Skin epidermis (tissue), 12 donors: Measurements from ENCODE around the gene ALOX12.

Source experiments
- H3K27ac ChIP-seq, 21 experiments: fragments of 200-600 bp; sonication (generic) in 11 of 21; one replicate each; pipeline ENCODE4 v1.5.0; 2020; ENCODE audit warnings: mild to moderate bottlenecking in 3 of 21, inconsistent platforms in 2 of 21, moderate library complexity in 2 of 21
- H3K4me3 ChIP-seq, 7 experiments: fragments of 200-600 bp; sonication (generic) in 2 of 7; one replicate each; pipeline ENCODE4 v1.5.0; 2020; ENCODE audit warnings: inconsistent platforms in 2 of 7, mild to moderate bottlenecking in 2 of 7, moderate library complexity in 1 of 7

The ALOX12 gene

DNA sequence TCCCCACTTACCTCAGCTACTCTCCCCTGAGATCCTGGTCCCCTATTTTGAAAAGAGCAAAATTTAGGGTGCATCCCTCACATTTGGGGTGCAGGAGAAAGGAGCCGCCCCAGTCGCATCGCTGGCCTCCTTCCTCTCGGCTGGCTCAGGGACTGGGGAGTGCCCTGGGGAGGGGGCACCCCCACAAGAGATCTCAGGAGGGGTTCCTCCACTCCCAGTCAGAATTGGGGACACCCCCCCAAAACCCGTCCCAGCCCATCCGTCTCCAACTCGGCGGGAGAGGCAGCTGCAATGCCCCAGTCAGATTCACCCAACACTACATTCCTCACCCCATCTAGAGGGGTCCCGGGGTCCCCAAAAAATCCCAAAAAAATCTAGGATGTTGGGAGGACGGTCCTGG lies 23.5 kb downstream of the ALOX12 start:
- peak overlapping the region; percentile 40 to 100 (median 93) for H3K27ac ChIP-seq
- peak overlapping the region; percentile 24 to 44 (median 34) for H3K4me3 ChIP-seq

GRCh38 chr17:7019839-7020519 lies 24.1 kb downstream of the ALOX12 start:
- H3K4me3 ChIP-seq = peak overlapping the region; percentile 24 to 44 (median 34)
- H3K27ac ChIP-seq = peak overlapping the region; percentile 40 to 100 (median 93)

DNA sequence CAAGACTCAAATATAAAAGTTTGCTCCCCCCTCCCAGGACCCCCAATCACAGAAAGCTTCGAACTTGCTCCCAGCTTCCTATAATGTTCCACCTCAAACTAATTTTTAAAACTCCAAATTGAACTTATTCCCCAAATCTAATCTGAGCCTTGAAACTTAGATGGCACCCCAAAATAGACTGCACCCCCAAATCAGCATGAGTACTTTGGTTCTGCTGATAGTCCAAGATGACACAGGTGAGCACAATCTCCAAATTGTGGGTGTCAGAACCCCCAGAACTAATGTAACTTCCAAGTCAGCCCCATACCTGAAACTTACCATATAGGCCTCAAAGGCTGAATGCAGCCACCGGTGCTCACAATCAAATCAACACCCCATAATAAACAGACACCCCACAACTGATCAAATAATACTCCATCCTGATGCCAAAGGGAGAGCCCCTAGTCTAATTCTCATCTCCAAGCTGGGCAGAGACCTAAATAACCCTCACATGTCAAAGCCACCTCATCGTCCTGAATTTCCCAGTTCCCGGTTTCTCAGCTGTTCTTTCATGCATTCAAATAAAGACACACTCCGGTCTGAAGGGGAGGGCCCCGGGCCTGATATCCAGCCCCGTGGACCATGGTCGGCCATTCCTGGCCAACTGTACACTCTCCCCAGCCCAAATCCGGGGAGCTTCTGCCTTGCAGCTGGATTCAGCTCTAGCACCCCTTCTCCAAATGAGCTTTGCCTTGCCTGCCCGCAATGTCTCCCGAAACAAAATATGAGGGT lies 25.2 kb downstream of the ALOX12 start:
- H3K4me3 ChIP-seq = peak overlapping the region in 5 of 7 experiments; percentile 16 to 39 (median 28)
- peak overlapping the region in 19 of 21 experiments; percentile 46 to 100 (median 81) for H3K27ac ChIP-seq

DNA sequence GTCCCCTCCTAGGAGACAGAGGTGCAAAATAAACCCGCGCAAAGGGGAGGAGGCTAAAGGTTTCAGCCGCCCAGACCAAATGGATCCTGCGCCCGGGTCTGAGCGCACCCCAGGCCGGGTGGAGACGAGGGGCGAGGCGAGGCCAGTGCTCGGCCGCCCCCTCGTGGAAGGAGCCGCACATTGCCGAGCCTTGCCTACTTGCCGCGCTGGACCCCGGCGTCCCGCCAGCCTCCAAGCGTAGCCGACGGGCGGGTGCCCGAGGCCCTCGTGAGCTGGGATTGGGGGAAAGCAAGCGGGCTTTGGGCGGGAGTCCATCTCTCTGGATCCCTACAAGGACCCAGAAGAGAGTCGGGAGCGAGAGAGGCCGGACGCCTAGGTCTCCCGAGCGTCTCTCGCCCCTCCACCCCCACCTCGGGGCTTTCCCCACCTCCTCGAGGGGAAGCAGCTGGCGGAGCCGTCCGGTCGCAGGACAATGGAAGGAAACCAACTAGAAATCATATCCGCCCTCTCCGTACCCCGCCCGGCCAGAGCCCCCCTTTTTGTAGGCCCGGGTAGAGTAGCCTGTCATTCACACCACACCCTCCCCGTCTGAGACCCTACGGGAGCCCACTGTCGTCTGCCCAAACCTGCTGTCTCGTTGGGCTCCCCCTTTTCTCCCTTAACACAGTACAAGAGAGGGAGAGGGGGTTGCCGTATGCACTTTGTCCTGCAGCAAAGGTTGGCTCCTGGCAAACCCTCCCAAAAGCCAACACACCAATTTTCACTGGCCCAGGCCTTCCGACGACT lies 26.3 kb downstream of the ALOX12 start:
- peak overlapping the region in 20 of 21 experiments; percentile 36 to 98 (median 80) for H3K27ac ChIP-seq

GRCh38 chr17:7022781-7023571 lies 27.1 kb downstream of the ALOX12 start, which contains the start of gene BCL6B:
TSS of gene BCL6B (plus strand) at chr17:7023050. CDS start at chr17:7023672, 622 bp downstream.
- peak within 1 kb of the TSS; percentile 18 to 39 (median 28) for H3K4me3 ChIP-seq
- peak within 1 kb of the TSS in 20 of 21 experiments; percentile 45 to 98 (median 80) for H3K27ac ChIP-seq

More for the DNA sequence above, 26.3 kb downstream of the ALOX12 start:
- peak overlapping the region in 6 of 7 experiments; percentile 16 to 39 (median 24) for H3K4me3 ChIP-seq

- H3K27ac ChIP-seq = peak overlapping the region in 20 of 21 experiments; percentile 45 to 98 (median 80)
- peak overlapping the region; percentile 18 to 39 (median 26) for H3K4me3 ChIP-seq
Observed at GRCh38 chr17:7023576-7024401, 27.9 kb downstream of the ALOX12 start.

DNA sequence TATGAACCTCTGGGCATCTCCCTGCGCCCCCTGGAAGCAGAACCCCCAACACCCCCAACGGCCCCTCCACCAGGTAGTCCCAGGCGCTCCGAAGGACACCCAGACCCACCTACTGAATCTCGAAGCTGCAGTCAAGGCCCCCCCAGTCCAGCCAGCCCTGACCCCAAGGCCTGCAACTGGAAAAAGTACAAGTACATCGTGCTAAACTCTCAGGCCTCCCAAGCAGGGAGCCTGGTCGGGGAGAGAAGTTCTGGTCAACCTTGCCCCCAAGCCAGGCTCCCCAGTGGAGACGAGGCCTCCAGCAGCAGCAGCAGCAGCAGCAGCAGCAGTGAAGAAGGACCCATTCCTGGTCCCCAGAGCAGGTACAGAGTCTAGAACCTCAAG lies 28.5 kb downstream of the ALOX12 start:
- H3K27ac ChIP-seq = peak overlapping the region in 4 of 21 experiments; percentile 3 to 30 (median 20)
- peak overlapping the region in 3 of 7 experiments; percentile 2 to 29 (median 6) for H3K4me3 ChIP-seq

GRCh38 chr17:7025245-7025644 lies 29.4 kb downstream of the ALOX12 start:
- Histone ChIP-seq H3K27ac (no peak overlapping the region), H3K4me3 (no peak overlapping the region)

GRCh38 chr17:7026471-7027115 lies 30.7 kb downstream of the ALOX12 start:
- Histone ChIP-seq H3K27ac (peak overlapping the region in 3 of 21 experiments; percentile 4 to 50 (median 18)), H3K4me3 (no peak overlapping the region)

- H3K27ac ChIP-seq = peak overlapping the region in 3 of 21 experiments; percentile 45 to 69 (median 50)
- H3K4me3 ChIP-seq = no peak overlapping the region
Observed at GRCh38 chr17:7027335-7027734, 31.5 kb downstream of the ALOX12 start.

- Histone ChIP-seq H3K27ac (peak overlapping the region in 9 of 21 experiments; percentile 8 to 73 (median 36)), H3K4me3 (no peak overlapping the region)
Observed at GRCh38 chr17:7029096-7029495, 33.2 kb downstream of the ALOX12 start.

- H3K27ac ChIP-seq = peak overlapping the region in 8 of 21 experiments; percentile 8 to 73 (median 42)
- no peak overlapping the region for H3K4me3 ChIP-seq
Observed at GRCh38 chr17:7029659-7030058, 33.8 kb downstream of the ALOX12 start.

GRCh38 chr17:7034955-7035590 lies 39.2 kb downstream of the ALOX12 start:
- Histone ChIP-seq H3K27ac (peak overlapping the region; percentile 25 to 97 (median 85)), H3K4me3 (peak overlapping the region; percentile 47 to 74 (median 62))

DNA sequence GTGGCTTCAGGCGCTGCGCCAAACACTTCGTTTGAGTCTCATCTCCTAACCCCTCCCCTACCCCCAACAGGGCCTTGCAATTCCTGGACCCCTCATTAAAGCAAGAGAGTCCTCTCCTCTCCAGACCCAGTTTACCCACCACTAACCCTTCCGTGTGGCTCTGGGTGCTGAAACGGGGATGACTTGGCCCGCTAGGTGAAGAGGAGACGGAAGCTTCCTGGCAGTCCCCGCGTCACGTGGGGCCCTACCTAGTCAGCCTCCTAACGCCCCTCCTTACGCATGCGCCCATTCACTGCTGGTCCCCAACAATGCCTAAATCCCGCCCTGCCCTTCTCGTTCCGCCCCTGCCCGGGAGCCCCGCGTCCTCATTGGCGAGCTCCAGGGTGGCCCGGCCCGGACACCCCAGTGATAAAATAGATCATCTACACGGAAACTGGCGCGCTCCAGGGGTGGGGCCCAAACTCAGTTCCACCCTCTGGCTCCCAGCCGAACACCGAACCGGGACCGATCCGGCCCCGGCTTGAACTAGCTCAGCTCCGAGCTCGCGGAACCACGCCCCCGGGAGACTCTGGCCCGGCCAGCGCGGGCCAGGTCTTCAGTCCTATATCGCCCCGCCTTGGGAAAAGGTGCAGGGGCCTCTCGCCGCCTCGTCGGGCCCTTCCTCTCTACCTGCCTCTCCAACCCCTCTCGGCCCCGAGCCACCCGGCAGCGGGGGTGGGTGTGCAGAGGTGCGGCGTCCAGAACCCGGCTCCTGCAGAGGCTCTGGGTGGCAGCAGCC lies 39.9 kb downstream of the ALOX12 start, which contains the start of gene SLC16A13:
TSS of gene SLC16A13 (plus strand) at position 425 of the 778 bp plus-strand sequence. CDS start 368 bp downstream, outside the sequence.
- H3K4me3 ChIP-seq = peak within 1 kb of the TSS; percentile 47 to 74 (median 62)
- H3K27ac ChIP-seq = peak within 1 kb of the TSS; percentile 35 to 97 (median 85)

DNA sequence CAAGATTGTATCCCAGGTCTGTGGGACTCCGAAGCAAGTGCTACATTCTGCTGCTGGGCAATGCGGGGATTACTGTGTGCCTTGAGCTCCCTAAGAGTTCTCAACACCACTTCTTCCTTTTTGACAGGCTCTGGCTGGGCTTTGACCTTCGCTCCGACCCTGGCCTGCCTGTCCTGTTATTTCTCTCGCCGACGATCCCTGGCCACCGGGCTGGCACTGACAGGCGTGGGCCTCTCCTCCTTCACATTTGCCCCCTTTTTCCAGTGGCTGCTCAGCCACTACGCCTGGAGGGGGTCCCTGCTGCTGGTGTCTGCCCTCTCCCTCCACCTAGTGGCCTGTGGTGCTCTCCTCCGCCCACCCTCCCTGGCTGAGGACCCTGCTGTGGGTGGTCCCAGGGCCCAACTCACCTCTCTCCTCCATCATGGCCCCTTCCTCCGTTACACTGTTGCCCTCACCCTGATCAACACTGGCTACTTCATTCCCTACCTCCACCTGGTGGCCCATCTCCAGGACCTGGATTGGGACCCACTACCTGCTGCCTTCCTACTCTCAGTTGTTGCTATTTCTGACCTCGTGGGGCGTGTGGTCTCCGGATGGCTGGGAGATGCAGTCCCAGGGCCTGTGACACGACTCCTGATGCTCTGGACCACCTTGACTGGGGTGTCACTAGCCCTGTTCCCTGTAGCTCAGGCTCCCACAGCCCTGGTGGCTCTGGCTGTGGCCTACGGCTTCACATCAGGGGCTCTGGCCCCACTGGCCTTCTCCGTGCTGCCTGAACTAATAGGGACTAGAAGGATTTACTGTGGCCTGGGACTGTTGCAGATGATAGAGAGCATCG lies 42.4 kb downstream of the ALOX12 start:
- Histone ChIP-seq H3K27ac (no peak overlapping the region), H3K4me3 (no peak overlapping the region)
